Gastroesophageal sphincter (tissue), 4 donors: ENCODE measurements around the gene SGMS1. TPM values are rescaled to one million over a fixed set of nuclear protein-coding genes. Genes with fewer than 3 reads are reported as not detected.
"Not testable (repeated sequence)": the region's sequence is repeated elsewhere in the genome, so short reads cannot be mapped to it uniquely, and the experiment has no call there.

ENCODE experiments used
- ATAC-seq: fragments of 150-250 bp; one replicate; pipeline ENCODE4 v1.9.1; 2016; ENCODE audit warnings: mild to moderate bottlenecking, moderate library complexity
- H3K27ac ChIP-seq, 4 donors: fragments of 200-600 bp; sonication (generic) in 3 of 4; 1 replicate in 3 of 4; 2 replicates in 1 of 4; pipeline ENCODE4 v1.5.1; 2016 to 2019
- H3K27me3 ChIP-seq: fragments of 200-600 bp; sonication (generic); one replicate; pipeline ENCODE4 v1.5.1; 2019
- H3K36me3 ChIP-seq, 2 donors: fragments of 200-600 bp; sonication (generic); one replicate each; pipeline ENCODE4 v1.5.1; 2019; ENCODE audit warnings: control low read depth in 1 of 2
- H3K4me1 ChIP-seq, 3 donors: fragments of 200-600 bp; sonication (generic); 1 replicate in 2 of 3; 2 replicates in 1 of 3; pipeline ENCODE4 v1.5.1; 2016 to 2019; ENCODE audit warnings: control low read depth in 2 of 3
- H3K4me3 ChIP-seq, 2 donors: fragments of 200-600 bp; sonication (generic); one replicate each; pipeline ENCODE4 v1.5.1; 2019; ENCODE audit warnings: mild to moderate bottlenecking in 1 of 2, moderate library complexity in 1 of 2
- H3K9me3 ChIP-seq, 3 donors: fragments of 200-600 bp; sonication (generic); one replicate each; pipeline ENCODE4 v1.5.1; 2017 to 2019; ENCODE audit warnings: control low read depth in 2 of 3
- CTCF ChIP-seq, 4 experiments: fragments of 200-600 bp in 2 of 4; fragments of 450-650 bp in 2 of 4; sonication (generic) in 1 of 4; IDR thresholded peaks; one replicate each; pipeline ENCODE4 v1.5.1; 2017 to 2019; ENCODE audit warnings: antibody characterized with exemption in 4 of 4, mild to moderate bottlenecking in 2 of 4, moderate library complexity in 2 of 4
- EP300 ChIP-seq: sonication (generic); formaldehyde crosslinking; IDR thresholded peaks from one replicate; pipeline ENCODE4 v1.6.1; 2017; ENCODE audit warnings: antibody characterized with exemption, mild to moderate bottlenecking
- POLR2A ChIP-seq, 2 donors: fragments of 450-650 bp; IDR thresholded peaks; one replicate each; pipeline ENCODE4 v1.6.1; 2017; ENCODE audit warnings: antibody characterized with exemption in 2 of 2, mild to moderate bottlenecking in 2 of 2, moderate library complexity in 1 of 2
- POLR2AphosphoS5 ChIP-seq: sonication (generic); formaldehyde crosslinking; IDR thresholded peaks from one replicate; pipeline ENCODE4 v1.6.1; 2017; ENCODE audit warnings: antibody characterized with exemption
- WGBS, 2 donors: methylation state at CpG; one replicate each; pipeline ENCODE4 v1.1.5; 2018; ENCODE audit warnings: low coverage in 1 of 2; 5-methylcytosine and 5-hydroxymethylcytosine counted together
- total RNA-seq, 4 donors: library from RNA; depleted of rRNA; stranded (reverse); fragments of >200 nt; gene quantifications; one replicate each; pipeline ENCODE4 v1.1.0, GENCODE V29; 2016

The SGMS1 gene
- total RNA-seq, 4 donors from 2014 or later, result 57.7 to 116 (median 66.1) TPM

- H3K27ac ChIP-seq, result no peak overlapping the region
- H3K9me3 ChIP-seq, result no peaks in the 10 kb centered on the region
- no peaks in the 10 kb centered on the region for H3K4me1 ChIP-seq
- peaks cover 9% of the 10 kb centered on the region for H3K27me3 ChIP-seq
- no peak overlapping the region for H3K4me3 ChIP-seq
- WGBS, 2 donors, result 28 to 58% methylated on average over 2 to 4 of the region's 5 CpGs
- no peaks in the 10 kb centered on the region for H3K36me3 ChIP-seq
- no peak for ATAC-seq
- no peak for TF ChIP-seq POLR2A (IDR thresholded peaks at IDR 0.05)
- TF ChIP-seq POLR2AphosphoS5, result no peak
- no peak for TF ChIP-seq EP300
- no peak for TF ChIP-seq CTCF (IDR thresholded peaks at IDR 0.05)
Observed at GRCh38 chr10:50279489-50279888, 344.3 kb downstream of the SGMS1 start.

- H3K36me3 ChIP-seq, result no peaks in the 10 kb centered on the region
- H3K4me1 ChIP-seq, result no peaks in the 10 kb centered on the region
- no peak overlapping the region for H3K27ac ChIP-seq
- H3K4me3 ChIP-seq, result no peak overlapping the region
- WGBS, 2 donors, result 44 to 62% methylated on average over 2 to 3 of the region's 3 CpGs
- no peaks in the 10 kb centered on the region for H3K9me3 ChIP-seq
- peaks cover 9% of the 10 kb centered on the region for H3K27me3 ChIP-seq
- TF ChIP-seq CTCF (IDR thresholded peaks at IDR 0.05), result peak in 3 of 4 experiments; percentile 12 to 43 (median 15)
- no peak for TF ChIP-seq POLR2A (IDR thresholded peaks at IDR 0.05)
- ATAC-seq, result no peak
Observed at GRCh38 chr10:50275650-50276235, 348.0 kb downstream of the SGMS1 start.

- Histone ChIP-seq H3K9me3 (no peaks in the 10 kb centered on the region), H3K27ac (no peak overlapping the region), H3K36me3 (no peaks in the 10 kb centered on the region), H3K4me1 (no peaks in the 10 kb centered on the region), H3K4me3 (no peak overlapping the region), H3K27me3 (no peaks in the 10 kb centered on the region)
- 87 to 92% methylated on average over 5 to 7 of the region's 7 CpGs for WGBS, 2 donors
- TF ChIP-seq POLR2A (IDR thresholded peaks at IDR 0.05) (no peak), CTCF (IDR thresholded peaks at IDR 0.05) (no peak), POLR2AphosphoS5 (no peak), EP300 (no peak)
- ATAC-seq, result no peak
Observed at GRCh38 chr10:50272531-50272930, 351.2 kb downstream of the SGMS1 start.

- H3K27me3 ChIP-seq, result no peaks in the 10 kb centered on the region
- no peak overlapping the region for H3K4me3 ChIP-seq
- no peaks in the 10 kb centered on the region for H3K36me3 ChIP-seq
- 83 to 88% methylated on average over 3 of the region's 3 CpGs for WGBS, 2 donors
- ATAC-seq, result no peak
- H3K27ac ChIP-seq, result no peak overlapping the region
- no peak for TF ChIP-seq CTCF (IDR thresholded peaks at IDR 0.05)
- no peak for TF ChIP-seq POLR2A (IDR thresholded peaks at IDR 0.05)
- no peak for TF ChIP-seq EP300
- TF ChIP-seq POLR2AphosphoS5, result no peak
- H3K9me3 ChIP-seq, result no peaks in the 10 kb centered on the region
- no peaks in the 10 kb centered on the region for H3K4me1 ChIP-seq
Observed at GRCh38 chr10:50271564-50272250, 352.0 kb downstream of the SGMS1 start.

GRCh38 chr10:50267877-50268276 lies 355.9 kb downstream of the SGMS1 start:
- WGBS, 2 donors, result 89% methylated on average over 3 of the region's 3 CpGs; no CpG with 5 or more reads in 1 of the 2 donors
- H3K27me3 ChIP-seq, H3K4me1 ChIP-seq, H3K36me3 ChIP-seq, H3K4me3 ChIP-seq, ATAC-seq, H3K9me3 ChIP-seq, H3K27ac ChIP-seq: not testable (repeated sequence)

GRCh38 chr10:50262625-50263024 lies 361.1 kb downstream of the SGMS1 start:
- H3K36me3 ChIP-seq, H3K9me3 ChIP-seq, ATAC-seq, H3K27ac ChIP-seq, H3K27me3 ChIP-seq, H3K4me1 ChIP-seq, H3K4me3 ChIP-seq: not testable (repeated sequence)
- 94% methylated on average over 8 of the region's 10 CpGs; no CpG with 5 or more reads in 1 of the 2 donors for WGBS, 2 donors
